H1 (cell line): ENCODE measurements around the gene IGFL2.

Experiments used
- BCL11A ChIP-seq, 2 experiments: IDR thresholded peaks; one replicate each; pipeline ENCODE4 v1.6.1; 2011; ENCODE audit warnings: low read depth in 2 of 2, low read length in 2 of 2, mild to moderate bottlenecking in 2 of 2
- CHD2 ChIP-seq: IDR thresholded peaks from 2 replicates; pipeline ENCODE4 v1.6.1; 2012; ENCODE audit warnings: low read length, improper control_type of control experiment
- EP300 ChIP-seq, 2 experiments: IDR thresholded peaks; 1 replicate in 1 of 2; 2 replicates in 1 of 2; pipeline ENCODE4 v1.6.1; 2011 to 2012; ENCODE audit warnings: low read depth in 2 of 2, low read length in 2 of 2, mild to moderate bottlenecking in 2 of 2, borderline replicate concordance in 1 of 2, inconsistent platforms in 1 of 2, moderate library complexity in 1 of 2
- EZH2 ChIP-seq: fragments of 200-600 bp; sonication (generic); IDR thresholded peaks from 2 replicates; pipeline ENCODE4 v1.7.1; 2012; ENCODE audit warnings: low read depth, mild to moderate bottlenecking, moderate library complexity, low read length, inconsistent platforms; ENCODE audit not compliant: severe bottlenecking
- POLR2A ChIP-seq, 2 experiments: IDR thresholded peaks; 1 replicate in 1 of 2; 2 replicates in 1 of 2; pipeline ENCODE4 v1.6.1; 2011; ENCODE audit warnings: low read depth in 2 of 2, low read length in 2 of 2, mild to moderate bottlenecking in 2 of 2; ENCODE audit errors: control extremely low read depth in 1 of 2
- POLR2AphosphoS5 ChIP-seq: IDR thresholded peaks from 2 replicates; pipeline ENCODE4 v1.6.1; 2011; ENCODE audit warnings: low read depth, low read length
- TF ChIP-seq, protein P1 (sequence below), 3 experiments: IDR thresholded peaks; 1 replicate in 2 of 3; 2 replicates in 1 of 3; pipeline versions ENCODE4 v1.5.1 to v1.6.1; 2011; ENCODE audit warnings: low read length in 3 of 3, mild to moderate bottlenecking in 3 of 3, inconsistent platforms in 2 of 3, low read depth in 1 of 3, moderate library complexity in 1 of 3; ENCODE audit not compliant: insufficient read depth in 1 of 3; ENCODE audit errors: control extremely low read depth in 1 of 3

DNA sequence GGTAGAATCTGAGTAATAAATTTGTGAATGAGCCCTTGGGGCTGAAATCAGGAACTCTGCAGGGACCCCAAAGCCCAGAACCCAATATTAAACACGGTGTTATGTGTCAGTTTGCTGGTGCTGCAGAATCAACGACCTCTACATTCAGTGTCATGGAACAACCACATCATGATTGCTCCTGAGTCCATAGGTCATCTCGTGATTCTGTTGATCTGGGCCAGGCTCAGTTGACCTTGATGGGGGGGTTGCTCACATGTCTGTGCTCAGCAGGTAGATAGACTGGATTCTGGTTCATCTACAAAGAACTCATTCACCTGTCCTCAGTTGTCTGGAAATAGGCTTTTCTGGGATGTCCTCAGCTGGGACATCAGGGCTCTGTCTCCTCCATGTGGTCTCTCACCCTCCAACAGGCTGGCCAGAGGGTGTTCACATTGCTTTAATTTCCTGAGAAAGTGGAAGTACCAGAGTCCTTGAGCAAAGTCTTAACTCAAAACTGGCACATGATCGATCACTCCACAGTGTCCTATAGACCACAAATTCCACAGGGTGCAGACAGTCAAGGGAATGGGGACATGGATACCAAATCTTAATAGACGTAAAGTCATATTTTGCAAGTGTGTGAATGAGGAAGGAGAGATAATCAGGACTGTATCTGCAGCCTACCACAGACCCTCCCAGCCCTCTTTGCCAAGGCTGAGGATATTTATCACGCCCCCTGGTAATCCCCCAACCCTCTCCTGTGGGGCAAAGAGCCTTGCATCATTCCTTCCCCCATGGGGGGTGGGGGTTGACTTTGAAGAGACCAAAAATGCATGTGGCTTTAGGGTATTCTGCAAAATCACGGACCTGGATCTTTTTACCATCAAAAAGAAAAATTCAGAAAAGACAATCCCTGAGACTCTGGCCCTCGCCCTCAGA is 42.2 kb downstream of the IGFL2 start:
- no peak for TF ChIP-seq EP300 (IDR thresholded peaks at IDR 0.05; ENCODE audit: borderline replicate concordance in 1 of 2, low read depth in 2 of 2, low read length in 2 of 2)
- TF ChIP-seq, protein P1, sequence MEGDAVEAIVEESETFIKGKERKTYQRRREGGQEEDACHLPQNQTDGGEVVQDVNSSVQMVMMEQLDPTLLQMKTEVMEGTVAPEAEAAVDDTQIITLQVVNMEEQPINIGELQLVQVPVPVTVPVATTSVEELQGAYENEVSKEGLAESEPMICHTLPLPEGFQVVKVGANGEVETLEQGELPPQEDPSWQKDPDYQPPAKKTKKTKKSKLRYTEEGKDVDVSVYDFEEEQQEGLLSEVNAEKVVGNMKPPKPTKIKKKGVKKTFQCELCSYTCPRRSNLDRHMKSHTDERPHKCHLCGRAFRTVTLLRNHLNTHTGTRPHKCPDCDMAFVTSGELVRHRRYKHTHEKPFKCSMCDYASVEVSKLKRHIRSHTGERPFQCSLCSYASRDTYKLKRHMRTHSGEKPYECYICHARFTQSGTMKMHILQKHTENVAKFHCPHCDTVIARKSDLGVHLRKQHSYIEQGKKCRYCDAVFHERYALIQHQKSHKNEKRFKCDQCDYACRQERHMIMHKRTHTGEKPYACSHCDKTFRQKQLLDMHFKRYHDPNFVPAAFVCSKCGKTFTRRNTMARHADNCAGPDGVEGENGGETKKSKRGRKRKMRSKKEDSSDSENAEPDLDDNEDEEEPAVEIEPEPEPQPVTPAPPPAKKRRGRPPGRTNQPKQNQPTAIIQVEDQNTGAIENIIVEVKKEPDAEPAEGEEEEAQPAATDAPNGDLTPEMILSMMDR (IDR thresholded peaks at IDR 0.05; ENCODE audit: control extremely low read depth in 1 of 3, insufficient read depth in 1 of 3, low read depth in 1 of 3, low read length in 3 of 3): no peak
- TF ChIP-seq BCL11A (IDR thresholded peaks at IDR 0.05; ENCODE audit: low read depth in 2 of 2, low read length in 2 of 2): no peak
- TF ChIP-seq CHD2: no peak
- TF ChIP-seq POLR2AphosphoS5: no peak
- TF ChIP-seq POLR2A (IDR thresholded peaks at IDR 0.05; ENCODE audit: control extremely low read depth in 1 of 2, low read depth in 2 of 2, low read length in 2 of 2): no peak
- no peak for TF ChIP-seq EZH2
